VCaP (cell line): ENCODE results near the gene AP2S1.
"Not testable (repeated sequence)": the region's sequence is repeated elsewhere in the genome, so short reads cannot be mapped to it uniquely, and the experiment has no call there.

ENCODE experiments used
- H3K27ac ChIP-seq: fragments of 450-650 bp; 2 replicates; pipeline ENCODE4 v1.5.1; 2017
- TF ChIP-seq, protein P1 (sequence below): fragments of 450-650 bp; conservative IDR thresholded peaks from 2 replicates; pipeline ENCODE4 v1.5.1; 2017; ENCODE audit warnings: mild to moderate bottlenecking, moderate library complexity

Gene AP2S1

DNA sequence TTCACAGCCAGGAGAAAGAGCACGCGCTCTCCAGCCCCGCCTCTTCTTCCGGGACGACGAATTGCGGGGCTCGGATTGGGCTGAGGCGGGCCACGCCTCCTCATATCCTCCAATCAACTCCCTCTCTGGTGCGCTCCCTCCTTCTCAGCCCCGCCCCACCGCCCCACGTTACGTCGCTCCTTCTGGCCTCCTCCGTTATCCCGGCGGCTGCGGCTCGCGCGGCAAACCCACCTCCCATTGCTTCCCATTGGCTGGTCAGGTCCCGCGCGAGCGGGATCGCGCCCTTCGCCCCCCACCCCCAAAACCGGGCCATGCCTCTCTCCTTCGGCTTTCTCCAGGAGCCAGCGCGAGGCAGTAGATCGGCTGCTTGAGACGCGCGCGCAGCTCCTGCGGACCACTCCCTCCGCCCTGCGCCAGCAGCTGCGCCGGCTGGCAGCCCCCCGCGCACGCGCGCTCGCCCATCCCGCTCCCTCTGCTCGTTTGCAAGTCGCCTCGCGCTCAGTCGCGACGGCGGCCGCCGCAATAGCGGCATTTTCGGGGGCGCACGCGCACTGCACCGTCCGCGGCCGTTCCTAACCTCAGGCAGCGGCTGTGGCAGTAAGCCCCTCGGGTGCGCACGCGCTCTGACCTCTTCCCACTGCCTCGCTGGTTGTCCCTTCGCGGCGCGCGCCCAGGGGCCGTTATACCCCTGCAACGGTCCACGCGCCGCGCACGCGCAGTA, 9.6 kb upstream of the AP2S1 start:
- peak overlapping the region; percentile 99 for H3K27ac ChIP-seq
- TF ChIP-seq, protein P1, sequence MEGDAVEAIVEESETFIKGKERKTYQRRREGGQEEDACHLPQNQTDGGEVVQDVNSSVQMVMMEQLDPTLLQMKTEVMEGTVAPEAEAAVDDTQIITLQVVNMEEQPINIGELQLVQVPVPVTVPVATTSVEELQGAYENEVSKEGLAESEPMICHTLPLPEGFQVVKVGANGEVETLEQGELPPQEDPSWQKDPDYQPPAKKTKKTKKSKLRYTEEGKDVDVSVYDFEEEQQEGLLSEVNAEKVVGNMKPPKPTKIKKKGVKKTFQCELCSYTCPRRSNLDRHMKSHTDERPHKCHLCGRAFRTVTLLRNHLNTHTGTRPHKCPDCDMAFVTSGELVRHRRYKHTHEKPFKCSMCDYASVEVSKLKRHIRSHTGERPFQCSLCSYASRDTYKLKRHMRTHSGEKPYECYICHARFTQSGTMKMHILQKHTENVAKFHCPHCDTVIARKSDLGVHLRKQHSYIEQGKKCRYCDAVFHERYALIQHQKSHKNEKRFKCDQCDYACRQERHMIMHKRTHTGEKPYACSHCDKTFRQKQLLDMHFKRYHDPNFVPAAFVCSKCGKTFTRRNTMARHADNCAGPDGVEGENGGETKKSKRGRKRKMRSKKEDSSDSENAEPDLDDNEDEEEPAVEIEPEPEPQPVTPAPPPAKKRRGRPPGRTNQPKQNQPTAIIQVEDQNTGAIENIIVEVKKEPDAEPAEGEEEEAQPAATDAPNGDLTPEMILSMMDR, result no peak

DNA sequence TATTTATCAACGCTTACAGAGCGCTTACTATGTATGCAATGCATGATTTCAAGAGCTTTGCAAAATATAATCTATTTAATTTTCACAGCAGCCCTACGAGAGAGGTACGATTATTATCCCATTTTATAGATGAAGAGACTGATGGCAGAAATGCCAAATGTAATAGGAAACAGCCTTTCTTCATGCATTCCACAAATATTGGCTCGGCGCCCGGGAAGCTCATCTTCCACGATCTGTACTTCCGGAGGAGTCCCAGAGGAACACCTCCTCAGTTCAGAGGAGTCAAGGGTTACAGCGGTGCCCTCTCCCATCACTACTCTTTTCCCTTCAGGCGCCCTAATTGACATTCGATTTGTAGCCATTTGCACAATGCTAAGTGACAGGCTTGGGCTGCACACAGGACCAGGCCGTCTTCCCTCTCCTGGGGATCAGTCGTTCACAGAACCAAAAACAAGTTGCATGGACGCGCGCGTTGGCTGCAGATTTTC, 9.0 kb upstream of the AP2S1 start:
- peak overlapping the region; percentile 99 for H3K27ac ChIP-seq
- TF ChIP-seq, protein P1, result no peak

GRCh38 chr19:46856062-46857022, 5.7 kb upstream of the AP2S1 start:
- TF ChIP-seq, protein P1, result peak; percentile 92
- H3K27ac ChIP-seq, result peak overlapping the region; percentile 80

DNA sequence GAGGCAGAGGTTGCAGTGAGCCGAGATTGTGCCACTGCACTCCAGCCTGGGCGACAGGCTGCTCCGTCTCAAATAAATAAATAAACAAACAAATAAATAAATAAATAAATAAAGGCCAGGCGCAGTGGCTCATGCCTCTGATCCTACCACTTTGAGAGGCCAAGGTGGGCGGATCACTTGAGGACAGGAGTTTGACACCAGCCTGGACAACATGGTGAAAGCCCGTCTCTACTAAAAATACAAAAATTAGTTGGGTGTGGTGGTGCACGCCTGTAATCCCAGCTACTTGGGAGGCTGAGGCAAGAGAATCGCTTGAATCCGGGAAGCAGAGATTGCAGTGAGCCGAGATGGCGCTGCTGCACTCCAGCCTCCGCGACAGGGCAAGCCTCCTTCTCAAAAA, 4.1 kb upstream of the AP2S1 start:
- H3K27ac ChIP-seq, result not testable (repeated sequence)

DNA sequence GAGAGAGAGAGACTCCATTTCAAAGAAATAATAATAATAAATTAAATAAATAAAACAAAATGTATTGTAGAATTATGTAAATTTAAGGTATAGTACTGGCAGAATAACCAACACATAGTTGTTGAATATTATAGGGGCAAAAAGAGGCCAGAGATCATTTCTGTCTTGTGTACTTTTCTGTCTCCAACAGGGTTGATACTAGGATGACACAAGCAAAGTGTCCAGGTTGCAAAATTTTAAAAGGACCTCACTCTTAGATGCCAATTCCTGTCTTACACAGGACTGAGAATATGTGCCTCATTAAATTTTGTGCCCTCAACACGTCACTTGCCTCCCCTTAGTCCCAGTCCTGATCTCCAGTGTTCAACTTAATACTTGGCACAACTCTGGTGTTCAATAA, 2.2 kb upstream of the AP2S1 start:
- H3K27ac ChIP-seq, result no peak overlapping the region

DNA sequence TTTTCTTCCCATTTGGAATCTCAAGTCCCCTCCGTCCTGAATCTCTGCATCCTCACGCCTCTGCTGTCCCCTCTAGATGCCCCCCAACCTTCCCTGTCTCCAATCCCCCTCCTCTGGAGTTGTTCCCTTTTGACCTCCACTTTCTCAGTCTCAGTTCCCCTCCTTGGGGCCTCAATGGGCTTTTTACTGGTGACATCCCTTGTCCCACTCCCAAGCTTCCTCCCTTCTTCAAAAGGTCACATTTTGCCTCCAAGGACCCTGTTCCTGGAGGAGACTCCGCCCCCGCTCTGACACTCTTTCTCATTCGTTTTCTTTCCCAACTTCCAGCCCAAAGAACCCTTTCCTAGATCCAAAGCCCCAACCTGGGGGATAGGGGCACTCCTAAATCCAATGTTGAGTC, 1.0 kb downstream of the AP2S1 start:
- H3K27ac ChIP-seq, result peak overlapping the region; percentile 83
- TF ChIP-seq, protein P1, result no peak

More for the DNA sequence above, 2.2 kb upstream of the AP2S1 start:
- TF ChIP-seq, protein P1, result no peak

DNA sequence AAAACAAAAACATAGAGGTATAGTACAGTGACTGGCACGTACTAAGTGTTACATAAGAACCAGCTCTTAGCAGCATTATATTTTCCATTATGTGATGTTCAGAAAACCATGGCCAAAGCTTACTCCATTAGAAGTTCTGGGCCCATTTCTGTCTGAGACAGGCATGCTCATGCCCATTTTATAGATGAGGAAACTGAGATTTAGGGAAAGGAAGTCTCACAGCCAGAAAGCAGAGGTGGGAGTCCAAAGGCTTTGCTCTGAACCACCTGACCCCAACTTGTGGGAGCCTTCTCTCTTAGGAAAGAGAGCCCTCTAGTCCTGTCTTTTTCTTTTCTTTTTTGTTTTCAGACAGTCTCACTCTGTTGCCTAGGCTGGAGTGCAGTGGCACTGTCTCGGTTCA, 2.3 kb downstream of the AP2S1 start:
- no peak overlapping the region; the same call in 1 of the 2 replicates for H3K27ac ChIP-seq
- TF ChIP-seq, protein P1, result no peak
